Ovary (tissue), 3 donors: ENCODE data around the gene TNFRSF9.

Experiments used
- CTCF ChIP-seq, 3 donors: fragments of 450-650 bp in 2 of 3; fragments of 200-600 bp in 1 of 3; IDR thresholded peaks; one replicate each; pipeline versions ENCODE4 v1.5.1 to v1.8.0; 2016 to 2022; ENCODE audit warnings: antibody characterized with exemption in 3 of 3, mild to moderate bottlenecking in 1 of 3
- EP300 ChIP-seq: sonication (generic); formaldehyde crosslinking; IDR thresholded peaks from one replicate; pipeline ENCODE4 v1.6.1; 2017; ENCODE audit warnings: antibody characterized with exemption
- POLR2A ChIP-seq: fragments of 450-650 bp; IDR thresholded peaks from one replicate; pipeline ENCODE4 v1.6.1; 2017; ENCODE audit warnings: antibody characterized with exemption, mild to moderate bottlenecking, moderate library complexity
- donor health status: DM: no; HTN: no; CAD: no.

- TF ChIP-seq CTCF (IDR thresholded peaks at IDR 0.05) (no peak), POLR2A (no peak), EP300 (no peak)
Observed at GRCh38 chr1:7989762-7990428, 49.3 kb upstream of the TNFRSF9 start.
